HG02970 (cell line): ENCODE measurements around the gene TENM4.
"Not testable (repeated sequence)": the region's sequence is repeated elsewhere in the genome, so short reads cannot be mapped to it uniquely, and the experiment has no call there.

ENCODE experiments used
- ATAC-seq: cut with Tn5 transposase; IDR thresholded peaks from one replicate; pipeline ENCODE4 v1.9.1; 2021; ENCODE audit warnings: mild to moderate bottlenecking, moderate library complexity, moderate number of reproducible peaks; ENCODE audit not compliant: unreplicated experiment, low FRiP score

Gene TENM4

DNA sequence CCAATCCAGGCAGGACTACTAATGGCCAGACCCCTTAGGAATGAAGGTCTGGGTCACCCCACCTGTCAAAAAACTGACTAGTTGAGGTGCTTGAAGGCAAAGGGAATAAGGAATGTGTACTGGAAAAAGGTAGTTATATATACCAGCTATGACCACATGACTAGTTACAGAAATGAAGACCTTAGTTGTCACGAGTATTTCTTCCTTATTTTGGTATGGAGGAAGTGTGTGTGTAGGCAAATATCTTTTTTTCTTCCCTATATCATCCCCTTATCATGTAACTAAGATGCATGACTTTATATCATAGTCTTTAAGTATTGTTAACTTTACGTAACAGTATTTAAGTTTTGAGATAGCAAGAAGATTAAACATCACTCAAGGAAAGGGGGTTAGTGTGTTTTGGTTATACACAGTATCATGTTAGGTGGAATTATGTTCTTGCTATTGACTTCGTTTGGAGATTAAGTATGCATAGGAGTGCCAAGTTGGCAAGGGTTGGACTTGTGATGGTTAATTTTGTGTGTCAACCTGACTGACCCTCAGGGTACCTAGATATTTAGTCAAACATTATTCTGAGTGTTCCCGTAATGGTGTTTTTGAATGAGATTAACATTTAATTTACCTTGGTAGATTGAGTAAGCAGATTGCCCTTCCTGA, 828.0 kb downstream of the TENM4 start:
- ATAC-seq, result no peak

DNA sequence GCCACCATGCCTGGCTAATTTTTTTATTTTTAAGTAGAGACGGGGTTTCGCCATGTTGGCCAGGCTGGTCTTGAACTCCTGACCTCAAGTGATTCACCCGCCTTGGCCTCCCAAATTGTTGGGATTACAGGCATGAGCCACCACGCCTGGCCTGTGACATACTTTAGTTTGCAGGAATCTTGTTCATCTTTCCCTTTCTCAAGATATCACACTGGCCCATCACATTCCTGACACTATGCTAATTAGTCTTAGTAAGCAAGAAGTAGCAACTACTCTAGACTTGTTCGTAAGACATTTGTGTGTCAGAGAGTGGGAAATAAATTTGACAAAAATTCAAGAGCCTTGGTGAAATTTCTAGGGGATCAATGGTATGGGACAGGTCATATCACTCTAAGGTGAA, 831.5 kb downstream of the TENM4 start:
- not testable (repeated sequence) for ATAC-seq

DNA sequence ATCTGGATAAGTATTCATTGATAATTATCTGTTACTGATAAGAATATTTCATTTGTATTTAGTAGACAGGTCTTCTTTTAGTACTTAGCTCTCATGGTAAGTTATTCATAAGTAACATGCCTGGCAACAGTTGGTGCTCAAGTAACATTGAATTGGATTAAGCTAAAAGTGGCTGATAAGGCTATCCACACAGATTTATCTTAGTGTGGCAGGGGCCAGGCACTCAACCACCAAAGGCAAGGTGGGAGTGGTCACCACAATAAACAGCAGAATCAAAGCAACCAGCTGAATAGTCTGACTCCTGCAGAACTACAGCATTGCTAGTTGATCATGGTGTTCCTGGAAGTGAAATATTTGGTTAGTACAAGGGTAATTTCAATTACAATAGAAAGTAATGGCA, 833.1 kb downstream of the TENM4 start:
- no peak for ATAC-seq

DNA sequence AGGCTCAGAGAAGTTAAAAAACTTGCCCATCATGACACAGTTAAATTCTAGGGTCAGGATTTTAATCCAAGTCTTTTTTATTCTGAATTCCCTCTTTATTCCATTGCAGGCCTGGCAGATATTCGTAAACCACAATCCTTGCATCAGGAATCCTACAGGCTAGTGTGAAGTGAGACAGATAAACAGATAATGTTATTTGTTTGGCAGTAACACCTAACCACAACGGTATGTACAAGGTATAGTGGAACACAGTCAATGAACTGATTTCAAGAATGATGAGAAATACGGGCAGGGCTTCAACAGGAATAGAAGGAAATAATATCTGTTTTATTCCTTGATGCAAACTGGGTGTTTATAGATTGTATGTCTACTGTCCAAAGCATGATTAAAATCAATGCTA, 834.2 kb downstream of the TENM4 start:
- no peak for ATAC-seq

DNA sequence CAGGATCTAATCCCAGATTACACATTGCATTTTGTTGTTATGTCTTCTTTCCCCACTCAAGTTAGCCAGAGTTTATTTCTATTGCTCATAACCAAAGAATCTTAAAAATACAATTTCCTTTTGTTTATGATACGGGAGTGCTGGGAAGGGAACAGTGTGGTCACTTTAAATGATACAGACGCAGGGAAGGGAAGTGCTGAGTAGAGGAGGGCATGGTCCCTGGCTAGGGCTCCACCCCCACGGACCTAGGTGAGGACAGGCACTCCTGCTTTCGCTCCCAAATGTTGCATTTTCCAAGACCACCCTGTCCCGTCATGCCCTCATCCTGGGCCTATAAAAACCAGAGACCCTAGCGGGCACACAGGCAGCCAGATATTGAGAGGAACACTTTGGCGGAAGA, 835.5 kb downstream of the TENM4 start:
- no peak for ATAC-seq

DNA sequence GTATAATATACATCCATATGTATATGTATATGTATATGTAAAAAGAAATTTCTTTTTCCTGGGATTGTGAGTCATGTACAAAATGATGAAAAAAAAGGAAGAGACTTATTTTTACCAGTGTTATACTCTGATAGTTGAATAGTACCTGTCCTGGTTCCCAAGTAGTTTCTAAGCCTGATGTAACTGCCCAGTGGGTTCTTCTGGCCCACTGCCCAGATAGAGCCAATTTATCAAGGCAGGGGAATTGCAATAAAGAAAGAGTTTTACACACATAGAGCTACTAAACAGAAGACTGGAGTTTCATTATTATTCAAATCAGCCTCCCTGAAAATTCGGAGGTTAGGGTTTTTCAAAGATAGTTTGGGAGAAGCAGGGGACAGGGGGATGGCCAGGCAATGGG, 837.0 kb downstream of the TENM4 start:
- no peak for ATAC-seq
